Left lung (tissue), 10 donors: Measurements from ENCODE around the gene IPO4. TPM values are rescaled to one million over a fixed set of nuclear protein-coding genes. Genes with fewer than 3 reads are reported as not detected.

Experiments
- ATAC-seq: fragments of 200-7000 bp; cut with Tn5 transposase; one replicate; pipeline ENCODE4 v1.9.1; 2020; ENCODE audit warnings: moderate library complexity
- DNase-seq, 4 donors: peaks; one replicate each; pipeline ENCODE4 v3.0.0-alpha.2; 2013 to 2020
- H3K27ac ChIP-seq, 2 donors: fragments of 200-600 bp; sonication (generic) in 1 of 2; one replicate each; pipeline versions ENCODE4 v1.5.0 to v1.8.0; 2020 to 2021
- H3K27me3 ChIP-seq, 2 donors: fragments of 200-600 bp; sonication (generic) in 1 of 2; one replicate each; pipeline versions ENCODE4 v1.5.0 to v1.8.0; 2020 to 2021
- H3K36me3 ChIP-seq, 2 donors: fragments of 200-600 bp; sonication (generic) in 1 of 2; one replicate each; pipeline versions ENCODE4 v1.5.0 to v1.8.0; 2020 to 2021
- H3K4me1 ChIP-seq, 2 donors: fragments of 200-600 bp; one replicate each; pipeline ENCODE4 v1.8.0; 2021
- H3K4me3 ChIP-seq, 2 donors: fragments of 200-600 bp; sonication (generic) in 1 of 2; one replicate each; pipeline versions ENCODE4 v1.5.0 to v1.8.0; 2020 to 2021; ENCODE audit warnings: mild to moderate bottlenecking in 1 of 2
- H3K9me3 ChIP-seq, 2 donors: fragments of 200-600 bp; sonication (generic) in 1 of 2; one replicate each; pipeline versions ENCODE4 v1.5.0 to v1.8.0; 2020 to 2021
- CTCF ChIP-seq, 2 donors: fragments of 200-600 bp; sonication (generic) in 1 of 2; IDR thresholded peaks; one replicate each; pipeline versions ENCODE4 v1.5.0 to v1.8.0; 2021; ENCODE audit warnings: antibody characterized with exemption in 2 of 2
- intact Hi-C, 2 donors: fragments of 100-400 bp; cut with DNase I; formaldehyde crosslinking; loops; one replicate each; pipeline versions ENCODE4 v1.11.2 to v1.14.2; 2022
- polyA plus RNA-seq, 6 donors: library from polyadenylated mRNA; unstranded; fragments of 120-200 nt; gene quantifications; one replicate each; pipeline ENCODE4 v1.2.1, GENCODE V29; 2013; ENCODE audit not compliant: insufficient read length in 6 of 6
- total RNA-seq, 2 donors: library from RNA; stranded (reverse); fragmentation: NEBNext Ultra II Directional; extraction: Animal tissue kit (Norgen Biotek cat#: 25700); gene quantifications; one replicate each; pipeline ENCODE4 v1.2.1, GENCODE V29; 2021
- donor health status: DM: no; HTN: yes; CAD: no.
- donor health status: DM: no; HTN: no; CAD: no.

Gene IPO4
- total and polyA plus RNA-seq, 8 donors, result 22.6 to 62.4 (median 29.0) TPM

- TF ChIP-seq CTCF (IDR thresholded peaks at IDR 0.05), result no peak
Measured at GRCh38 chr14:24146978-24147760, 41.4 kb downstream of the IPO4 start, which contains the start of gene RNF31. Gene RNF31 (plus strand): TSS chr14:24147498. CDS start chr14:24147699, 201 bp downstream.

GRCh38 chr14:24146453-24146977, 42.1 kb downstream of the IPO4 start, which contains the start of gene PSME2:
Gene PSME2 (minus strand): TSS chr14:24146610. CDS start chr14:24146581, 29 bp downstream.
- intact Hi-C loops, result no loop called here
- no peaks in the 10 kb centered on the region for H3K27me3 ChIP-seq

More at GRCh38 chr14:24146978-24147760, 41.4 kb downstream of the IPO4 start, which contains the start of gene RNF31:
- ATAC-seq (peak; percentile 95), DNase-seq (peak; percentile 97 to 99 (median 98))
- H3K4me3 ChIP-seq, result peak within 1 kb of the TSS; percentile 80 to 100
- H3K36me3 ChIP-seq, result peaks cover 0 to 60% of the 10 kb centered on the region in 2 donors
- peaks cover 13 to 48% of the 10 kb centered on the region in 2 donors for H3K4me1 ChIP-seq
- peak within 1 kb of the TSS; percentile 92 to 95 for H3K27ac ChIP-seq
- intact Hi-C loops, result no loop called here
- no peaks in the 10 kb centered on the region for H3K9me3 ChIP-seq
- H3K27me3 ChIP-seq, result no peaks in the 10 kb centered on the region

GRCh38 chr14:24145690-24146452, 42.7 kb downstream of the IPO4 start:
- intact Hi-C loops, result no loop called here
- H3K9me3 ChIP-seq, result no peaks in the 10 kb centered on the region
- no peak for TF ChIP-seq CTCF (IDR thresholded peaks at IDR 0.05)
- H3K27me3 ChIP-seq, result no peaks in the 10 kb centered on the region
- DNase-seq (no peak), ATAC-seq (no peak)
- H3K4me3 ChIP-seq, result peak overlapping the region; percentile 80 to 100
- H3K36me3 ChIP-seq, result peaks cover 0 to 48% of the 10 kb centered on the region in 2 donors
- H3K4me1 ChIP-seq, result peaks cover 16 to 54% of the 10 kb centered on the region in 2 donors
- H3K27ac ChIP-seq, result peak overlapping the region; percentile 92 to 95

More at GRCh38 chr14:24146453-24146977, 42.1 kb downstream of the IPO4 start, which contains the start of gene PSME2:
- Histone ChIP-seq H3K9me3 (no peaks in the 10 kb centered on the region), H3K4me1 (peaks cover 16 to 52% of the 10 kb centered on the region in 2 donors), H3K4me3 (peak within 1 kb of the TSS; percentile 80 to 100), H3K27ac (peak within 1 kb of the TSS; percentile 92 to 95), H3K36me3 (peaks cover 0 to 54% of the 10 kb centered on the region in 2 donors)
- TF ChIP-seq CTCF (IDR thresholded peaks at IDR 0.05), result no peak
- DNase-seq (peak; percentile 92 to 98 (median 97)), ATAC-seq (peak; percentile 89)

GRCh38 chr14:24145219-24145618, 43.4 kb downstream of the IPO4 start:
- H3K27ac ChIP-seq, result peak overlapping the region; percentile 92 to 95
- no peak for DNase-seq
- ATAC-seq, result no peak
- H3K27me3 ChIP-seq, result no peaks in the 10 kb centered on the region
- peaks cover 0 to 41% of the 10 kb centered on the region in 2 donors for H3K36me3 ChIP-seq
- TF ChIP-seq CTCF (IDR thresholded peaks at IDR 0.05), result no peak
- no peaks in the 10 kb centered on the region for H3K9me3 ChIP-seq
- intact Hi-C loops, result no loop called here
- H3K4me1 ChIP-seq, result peaks cover 18 to 60% of the 10 kb centered on the region in 2 donors
- H3K4me3 ChIP-seq, result peak overlapping the region in 1 of 2 donors; percentile 100
